Neural progenitor cell (in vitro differentiated cells): ENCODE data around the gene OTUD7B. TPM values are rescaled to one million over a fixed set of nuclear protein-coding genes. Genes with fewer than 3 reads are reported as not detected.

Experiments
- DNase-seq: peaks from one replicate; pipeline ENCODE4 v3.0.0-alpha.2; 2016; ENCODE audit warnings: low spot score
- H2AFZ ChIP-seq: fragments of 200-600 bp; sonication (generic); replicated peaks from 2 replicates; pipeline ENCODE4 v1.6.1; 2016; ENCODE audit warnings: antibody characterized with exemption
- H3F3A ChIP-seq: fragments of 200-600 bp; sonication (generic); 2 replicates; pipeline ENCODE4 v1.6.1; 2016; ENCODE audit warnings: antibody characterized with exemption, low read depth
- H3K27ac ChIP-seq: fragments of 200-600 bp; sonication (generic); 2 replicates; pipeline ENCODE4 v1.5.1; 2016; ENCODE audit warnings: mild to moderate bottlenecking
- H3K27me3 ChIP-seq: fragments of 200-600 bp; sonication (generic); 2 replicates; pipeline ENCODE4 v1.6.1; 2016; ENCODE audit warnings: mild to moderate bottlenecking, moderate library complexity
- H3K36me3 ChIP-seq: fragments of 200-600 bp; sonication (generic); 2 replicates; pipeline ENCODE4 v1.5.1; 2016
- H3K4me1 ChIP-seq: fragments of 200-600 bp; sonication (generic); 2 replicates; pipeline ENCODE4 v1.6.1; 2016; ENCODE audit warnings: mixed run types
- H3K4me2 ChIP-seq: fragments of 200-600 bp; sonication (generic); 2 replicates; pipeline ENCODE4 v1.6.1; 2016
- H3K4me3 ChIP-seq: fragments of 200-600 bp; sonication (generic); 2 replicates; pipeline ENCODE4 v1.5.1; 2016
- H3K79me2 ChIP-seq: fragments of 200-600 bp; sonication (generic); 2 replicates; pipeline ENCODE4 v1.6.1; 2016; ENCODE audit warnings: low read depth
- H3K9ac ChIP-seq: fragments of 200-600 bp; sonication (generic); 2 replicates; pipeline ENCODE4 v1.6.1; 2016
- H3K9me3 ChIP-seq: fragments of 200-600 bp; sonication (generic); 2 replicates; pipeline ENCODE4 v1.5.1; 2016; ENCODE audit warnings: low read depth
- H4K20me1 ChIP-seq: fragments of 200-600 bp; sonication (generic); 2 replicates; pipeline ENCODE4 v1.6.1; 2016; ENCODE audit warnings: low read depth
- H3K27ac Mint-ChIP-seq: 3 replicates; pipeline ENCODE4 v1.8.0; 2021; ENCODE audit warnings: mixed read lengths
- H3K27me3 Mint-ChIP-seq: 2 replicates; pipeline ENCODE4 v1.8.0; 2022; ENCODE audit warnings: low read depth, mild to moderate bottlenecking, inconsistent platforms, moderate library complexity, mixed read lengths; ENCODE audit not compliant: insufficient read depth
- H3K36me3 Mint-ChIP-seq: 3 replicates; pipeline ENCODE4 v1.8.0; 2021; ENCODE audit warnings: mixed read lengths
- H3K4me1 Mint-ChIP-seq: 3 replicates; pipeline ENCODE4 v1.8.0; 2021; ENCODE audit warnings: mixed read lengths
- H3K4me3 Mint-ChIP-seq: 3 replicates; pipeline ENCODE4 v1.8.0; 2021; ENCODE audit warnings: mild to moderate bottlenecking, moderate library complexity, mixed read lengths
- H3K9me3 Mint-ChIP-seq: 3 replicates; pipeline ENCODE4 v1.8.0; 2020; ENCODE audit warnings: mixed read lengths
- EZH2 ChIP-seq: fragments of 200-600 bp; sonication (generic); IDR thresholded peaks from 2 replicates; pipeline ENCODE4 v1.6.1; 2017; ENCODE audit warnings: antibody characterized with exemption, mild to moderate bottlenecking, moderate library complexity
- EZH2phosphoT487 ChIP-seq: fragments of 200-600 bp; sonication (generic); IDR thresholded peaks from 2 replicates; pipeline ENCODE4 v1.6.1; 2017; ENCODE audit warnings: antibody characterized with exemption
- total RNA-seq: library from RNA; depleted of rRNA; stranded (reverse); fragments of >200 nt; gene quantifications from 2 replicates; pipeline ENCODE4 v1.2.3, GENCODE V29; 2015; ENCODE audit warnings: low replicate concordance
- TF ChIP-seq, protein P1 (sequence below): fragments of 200-600 bp; sonication (generic); IDR thresholded peaks from 2 replicates; pipeline ENCODE4 v1.5.1; 2017; ENCODE audit warnings: antibody characterized with exemption, mild to moderate bottlenecking

Gene OTUD7B
- total RNA-seq, 1 donor from 2014 or later = 10.7 TPM

GRCh38 chr1:149931212-149931790 lies 79.2 kb downstream of the OTUD7B start:
- peak overlapping the region; percentile 48 for H3K27ac Mint-ChIP-seq
- H3K4me3 Mint-ChIP-seq = no peak overlapping the region
- no peaks in the 10 kb centered on the region for H3K9me3 Mint-ChIP-seq
- Histone ChIP-seq H3K27me3 (no peaks in the 10 kb centered on the region), H3F3A (peaks cover 8% of the 10 kb centered on the region), H3K79me2 (peaks cover 13% of the 10 kb centered on the region), H3K4me2 (no peak overlapping the region), H3K4me1 (peaks cover 12% of the 10 kb centered on the region), H3K4me3 (no peak overlapping the region), H3K36me3 (no peaks in the 10 kb centered on the region), H2AFZ (no peak overlapping the region), H3K9ac (no peak overlapping the region), H3K9me3 (no peaks in the 10 kb centered on the region), H3K27ac (no peak overlapping the region), H4K20me1 (peaks cover 11% of the 10 kb centered on the region)
- H3K27me3 Mint-ChIP-seq = peaks cover 3% of the 10 kb centered on the region
- TF ChIP-seq, protein P1, sequence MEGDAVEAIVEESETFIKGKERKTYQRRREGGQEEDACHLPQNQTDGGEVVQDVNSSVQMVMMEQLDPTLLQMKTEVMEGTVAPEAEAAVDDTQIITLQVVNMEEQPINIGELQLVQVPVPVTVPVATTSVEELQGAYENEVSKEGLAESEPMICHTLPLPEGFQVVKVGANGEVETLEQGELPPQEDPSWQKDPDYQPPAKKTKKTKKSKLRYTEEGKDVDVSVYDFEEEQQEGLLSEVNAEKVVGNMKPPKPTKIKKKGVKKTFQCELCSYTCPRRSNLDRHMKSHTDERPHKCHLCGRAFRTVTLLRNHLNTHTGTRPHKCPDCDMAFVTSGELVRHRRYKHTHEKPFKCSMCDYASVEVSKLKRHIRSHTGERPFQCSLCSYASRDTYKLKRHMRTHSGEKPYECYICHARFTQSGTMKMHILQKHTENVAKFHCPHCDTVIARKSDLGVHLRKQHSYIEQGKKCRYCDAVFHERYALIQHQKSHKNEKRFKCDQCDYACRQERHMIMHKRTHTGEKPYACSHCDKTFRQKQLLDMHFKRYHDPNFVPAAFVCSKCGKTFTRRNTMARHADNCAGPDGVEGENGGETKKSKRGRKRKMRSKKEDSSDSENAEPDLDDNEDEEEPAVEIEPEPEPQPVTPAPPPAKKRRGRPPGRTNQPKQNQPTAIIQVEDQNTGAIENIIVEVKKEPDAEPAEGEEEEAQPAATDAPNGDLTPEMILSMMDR = no peak
- TF ChIP-seq EZH2 (no peak), EZH2phosphoT487 (no peak)
- DNase-seq = no peak
- peaks cover 23% of the 10 kb centered on the region for H3K4me1 Mint-ChIP-seq
- peaks cover 9% of the 10 kb centered on the region for H3K36me3 Mint-ChIP-seq

DNA sequence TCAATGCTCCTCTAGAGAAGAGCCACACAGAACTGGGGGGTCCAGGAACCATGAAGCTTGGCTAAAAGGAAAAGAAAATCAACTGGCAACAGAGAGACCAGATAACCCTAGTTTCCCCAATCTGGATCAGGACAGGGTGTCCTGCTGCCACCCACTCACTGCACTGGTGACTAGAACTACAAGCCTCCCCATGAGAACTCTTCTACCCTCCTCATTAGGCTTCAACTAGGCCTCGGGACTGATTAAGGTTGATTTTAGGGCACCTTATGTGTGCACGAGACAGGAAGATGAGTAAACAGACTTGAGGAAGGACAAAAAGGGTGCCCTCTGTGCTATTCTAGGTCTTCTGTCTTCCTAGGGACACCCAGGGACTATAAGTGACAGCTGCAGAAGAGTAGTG lies 80.7 kb downstream of the OTUD7B start:
- TF ChIP-seq EZH2 (no peak), EZH2phosphoT487 (no peak)
- TF ChIP-seq, protein P1 = no peak
- H3K4me1 ChIP-seq = peaks cover 15% of the 10 kb centered on the region
- no peak overlapping the region for H3K27ac Mint-ChIP-seq
- no peak for DNase-seq
- no peak overlapping the region for H3K4me2 ChIP-seq
- peaks cover 8% of the 10 kb centered on the region for H3F3A ChIP-seq
- H3K4me3 ChIP-seq = no peak overlapping the region
- peaks cover 9% of the 10 kb centered on the region for H3K36me3 ChIP-seq
- H3K27me3 ChIP-seq = no peaks in the 10 kb centered on the region
- H3K27me3 Mint-ChIP-seq = no peaks in the 10 kb centered on the region
- peaks cover 17% of the 10 kb centered on the region for H4K20me1 ChIP-seq
- no peak overlapping the region for H3K4me3 Mint-ChIP-seq
- H3K9me3 ChIP-seq = no peaks in the 10 kb centered on the region
- H3K36me3 Mint-ChIP-seq = peaks cover 20% of the 10 kb centered on the region
- H3K9ac ChIP-seq = no peak overlapping the region
- H3K27ac ChIP-seq = no peak overlapping the region
- H3K79me2 ChIP-seq = peaks cover 27% of the 10 kb centered on the region
- peaks cover 22% of the 10 kb centered on the region for H3K4me1 Mint-ChIP-seq
- no peak overlapping the region for H2AFZ ChIP-seq
- no peaks in the 10 kb centered on the region for H3K9me3 Mint-ChIP-seq

GRCh38 chr1:149928401-149928724 lies 82.2 kb downstream of the OTUD7B start:
- Histone ChIP-seq H3K27me3 (no peaks in the 10 kb centered on the region), H3F3A (peaks cover 8% of the 10 kb centered on the region), H4K20me1 (peaks cover 17% of the 10 kb centered on the region), H3K4me3 (peak overlapping the region; percentile 93), H3K4me2 (peak overlapping the region; percentile 90), H3K27ac (peak overlapping the region; percentile 98), H3K36me3 (peaks cover 18% of the 10 kb centered on the region), H3K9ac (peak overlapping the region; percentile 92), H3K79me2 (peaks cover 35% of the 10 kb centered on the region), H2AFZ (peak overlapping the region; percentile 60), H3K4me1 (peaks cover 15% of the 10 kb centered on the region), H3K9me3 (no peaks in the 10 kb centered on the region)
- DNase-seq = no peak
- Mint-ChIP-seq H3K9me3 (no peaks in the 10 kb centered on the region), H3K4me1 (peaks cover 24% of the 10 kb centered on the region), H3K4me3 (peak overlapping the region; percentile 97), H3K27me3 (no peaks in the 10 kb centered on the region), H3K36me3 (peaks cover 28% of the 10 kb centered on the region), H3K27ac (peak overlapping the region; percentile 91)
- TF ChIP-seq EZH2 (no peak), EZH2phosphoT487 (no peak)
- TF ChIP-seq, protein P1 = no peak
